Breast epithelium (tissue), 4 donors: ENCODE results near the gene IRF2. TPM values are rescaled to one million over a fixed set of nuclear protein-coding genes. Genes with fewer than 3 reads are reported as not detected.
A peak's percentile ranks its signal among the peaks of the same experiment; 100 is the strongest.

ENCODE experiments used
- DNase-seq, 2 donors: peaks; one replicate each; pipeline ENCODE4 v3.0.0-alpha.2; 2019; ENCODE audit warnings: low spot score in 2 of 2
- H3K27ac ChIP-seq, 2 donors: fragments of 200-600 bp; sonication (generic) in 1 of 2; one replicate each; pipeline ENCODE4 v1.5.1; 2016 to 2019; ENCODE audit warnings: mild to moderate bottlenecking in 1 of 2
- H3K27me3 ChIP-seq, 2 donors: fragments of 200-600 bp; sonication (generic) in 1 of 2; one replicate each; pipeline versions ENCODE4 v1.5.1 to v1.6.0; 2017 to 2019; ENCODE audit warnings: control low read depth in 1 of 2, mild to moderate bottlenecking in 1 of 2
- H3K36me3 ChIP-seq: fragments of 200-600 bp; one replicate; pipeline ENCODE4 v1.5.1; 2019
- H3K4me1 ChIP-seq, 2 donors: fragments of 200-600 bp; sonication (generic); one replicate each; pipeline ENCODE4 v1.5.1; 2016 to 2019; ENCODE audit warnings: control low read depth in 1 of 2
- H3K4me3 ChIP-seq, 3 donors: fragments of 200-600 bp; sonication (generic); 1 replicate in 2 of 3; 2 replicates in 1 of 3; pipeline ENCODE4 v1.5.1; 2016 to 2019; ENCODE audit warnings: mild to moderate bottlenecking in 3 of 3, moderate library complexity in 2 of 3
- H3K9me3 ChIP-seq, 2 donors: fragments of 200-600 bp; sonication (generic) in 1 of 2; one replicate each; pipeline ENCODE4 v1.5.1; 2016 to 2019; ENCODE audit warnings: control low read depth in 1 of 2
- CTCF ChIP-seq, 3 donors: fragments of 450-650 bp; IDR thresholded peaks; one replicate each; pipeline ENCODE4 v1.5.1; 2016 to 2017; ENCODE audit warnings: antibody characterized with exemption in 3 of 3, mild to moderate bottlenecking in 3 of 3, moderate library complexity in 3 of 3
- POLR2A ChIP-seq: fragments of 450-650 bp; IDR thresholded peaks from one replicate; pipeline ENCODE4 v1.6.1; 2016; ENCODE audit warnings: antibody characterized with exemption, mild to moderate bottlenecking, moderate library complexity
- POLR2AphosphoS5 ChIP-seq, 3 donors: sonication (generic); formaldehyde crosslinking; IDR thresholded peaks; one replicate each; pipeline ENCODE4 v1.6.1; 2017; ENCODE audit warnings: antibody characterized with exemption in 3 of 3
- intact Hi-C: fragments of 100-400 bp; cut with DNase I; formaldehyde crosslinking; loops from one replicate; pipeline ENCODE4 v1.15.1; 2023; ENCODE audit warnings: low total_unique reads
- total RNA-seq, 3 donors: library from RNA; depleted of rRNA; stranded (reverse); fragments of >200 nt; gene quantifications; one replicate each; pipeline ENCODE4 v1.1.0, GENCODE V29; 2016

IRF2 gene
- total RNA-seq, 3 donors from 2014 or later = 27.4 to 57.8 (median 36.4) TPM

DNA sequence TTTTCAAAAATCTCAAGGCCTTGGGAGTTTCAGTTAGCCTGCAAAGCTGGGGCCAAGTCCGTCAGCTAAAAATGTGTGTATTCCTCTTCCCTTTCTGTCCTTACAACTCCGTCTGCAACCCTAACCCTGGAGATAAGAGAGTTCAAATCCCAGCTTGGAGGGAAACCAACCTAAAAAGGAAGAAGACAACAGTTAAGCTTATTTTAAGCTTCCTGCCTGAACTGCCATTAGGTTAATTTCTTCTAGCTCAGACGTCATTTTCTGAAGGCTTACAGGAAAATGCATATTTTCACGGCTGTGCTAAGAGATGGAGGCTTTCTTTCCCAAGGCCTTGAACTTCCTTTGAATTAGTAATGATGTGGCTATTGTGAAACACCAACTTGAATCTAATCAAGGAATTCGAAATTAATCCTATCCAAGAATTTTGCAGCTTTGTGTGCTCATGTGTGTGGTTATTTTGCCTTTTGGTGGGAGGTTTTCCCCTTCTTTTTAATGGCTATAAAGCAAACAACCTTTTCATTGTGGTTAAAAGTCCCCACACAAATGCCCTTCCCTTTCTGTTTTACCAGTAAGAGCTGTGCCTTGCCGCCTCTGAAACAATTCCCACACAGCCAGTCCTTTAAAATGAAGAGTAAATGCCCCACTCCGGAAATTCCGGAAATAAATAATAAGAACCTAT lies 103.5 kb downstream of the IRF2 start:
- H3K9me3 ChIP-seq = no peaks in the 10 kb centered on the region
- DNase-seq = no peak
- H3K27me3 ChIP-seq = no peaks in the 10 kb centered on the region
- TF ChIP-seq POLR2AphosphoS5 (IDR thresholded peaks at IDR 0.05) (no peak), CTCF (IDR thresholded peaks at IDR 0.05) (no peak), POLR2A (no peak)
- H3K27ac ChIP-seq = peak overlapping the region in 1 of 2 donors; percentile 32
- no peak overlapping the region for H3K4me3 ChIP-seq
- no peaks in the 10 kb centered on the region for H3K36me3 ChIP-seq
- no peaks in the 10 kb centered on the region for H3K4me1 ChIP-seq
- intact Hi-C loops = no loop called here

DNA sequence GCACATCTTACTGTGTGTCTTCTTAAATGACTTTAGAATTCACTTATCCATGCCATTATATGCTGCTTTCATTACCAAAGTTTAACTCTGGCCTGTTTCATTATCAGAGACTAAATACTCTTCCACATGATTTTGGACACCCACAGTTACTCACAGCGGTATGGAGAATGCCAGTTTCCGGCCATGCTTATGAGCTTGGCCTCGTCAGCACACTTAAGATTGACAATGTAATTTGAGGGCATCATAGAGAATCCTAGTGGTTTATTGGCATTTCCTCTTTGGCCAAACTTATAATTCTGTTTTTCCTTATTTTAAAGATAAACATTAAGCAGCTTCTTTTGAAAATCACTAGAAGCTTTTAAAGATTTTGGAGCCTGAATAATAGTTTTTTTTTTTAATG lies 104.5 kb downstream of the IRF2 start:
- DNase-seq = no peak
- no peak overlapping the region for H3K4me3 ChIP-seq
- no peak overlapping the region for H3K27ac ChIP-seq
- intact Hi-C loops = no loop called here
- H3K36me3 ChIP-seq = no peaks in the 10 kb centered on the region
- H3K9me3 ChIP-seq = no peaks in the 10 kb centered on the region
- TF ChIP-seq POLR2AphosphoS5 (IDR thresholded peaks at IDR 0.05) (no peak), POLR2A (no peak), CTCF (IDR thresholded peaks at IDR 0.05) (no peak)
- no peaks in the 10 kb centered on the region for H3K4me1 ChIP-seq
- H3K27me3 ChIP-seq = no peaks in the 10 kb centered on the region

- no peak for TF ChIP-seq CTCF (IDR thresholded peaks at IDR 0.05)
- no peak for TF ChIP-seq POLR2A
- TF ChIP-seq POLR2AphosphoS5 (IDR thresholded peaks at IDR 0.05) = no peak
- no peaks in the 10 kb centered on the region for H3K4me1 ChIP-seq
- intact Hi-C loops = no loop called here
- no peaks in the 10 kb centered on the region for H3K36me3 ChIP-seq
- H3K27me3 ChIP-seq = no peaks in the 10 kb centered on the region
- no peak for DNase-seq
- H3K9me3 ChIP-seq = no peaks in the 10 kb centered on the region
- no peak overlapping the region for H3K4me3 ChIP-seq
- H3K27ac ChIP-seq = no peak overlapping the region
Measured at GRCh38 chr4:184368731-184369130, 105.6 kb downstream of the IRF2 start.

DNA sequence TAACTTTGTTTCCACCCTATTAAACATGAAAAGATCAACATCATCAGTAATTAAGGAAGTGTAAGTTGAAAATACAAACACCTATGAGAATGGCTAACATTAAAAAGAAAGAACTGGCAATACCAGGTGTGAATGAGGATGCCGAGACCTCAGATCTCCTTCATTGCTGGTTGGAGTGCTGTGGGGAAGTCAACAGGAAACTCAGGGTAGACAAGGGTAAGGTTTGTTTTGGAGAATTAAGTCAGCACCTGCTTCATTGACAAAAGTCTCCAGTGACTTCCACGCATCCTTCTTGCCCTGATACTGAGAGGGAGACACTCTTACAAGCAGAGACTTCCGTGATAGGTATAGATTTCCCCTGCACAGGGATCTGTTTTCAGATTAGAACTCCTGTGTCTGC lies 106.1 kb downstream of the IRF2 start:
- Histone ChIP-seq H3K36me3 (no peaks in the 10 kb centered on the region), H3K27me3 (no peaks in the 10 kb centered on the region), H3K4me1 (no peaks in the 10 kb centered on the region), H3K4me3 (no peak overlapping the region), H3K27ac (no peak overlapping the region), H3K9me3 (no peaks in the 10 kb centered on the region)
- no peak for DNase-seq
- intact Hi-C loops = no loop called here
- TF ChIP-seq CTCF (IDR thresholded peaks at IDR 0.05) (no peak), POLR2AphosphoS5 (IDR thresholded peaks at IDR 0.05) (no peak), POLR2A (no peak)

DNA sequence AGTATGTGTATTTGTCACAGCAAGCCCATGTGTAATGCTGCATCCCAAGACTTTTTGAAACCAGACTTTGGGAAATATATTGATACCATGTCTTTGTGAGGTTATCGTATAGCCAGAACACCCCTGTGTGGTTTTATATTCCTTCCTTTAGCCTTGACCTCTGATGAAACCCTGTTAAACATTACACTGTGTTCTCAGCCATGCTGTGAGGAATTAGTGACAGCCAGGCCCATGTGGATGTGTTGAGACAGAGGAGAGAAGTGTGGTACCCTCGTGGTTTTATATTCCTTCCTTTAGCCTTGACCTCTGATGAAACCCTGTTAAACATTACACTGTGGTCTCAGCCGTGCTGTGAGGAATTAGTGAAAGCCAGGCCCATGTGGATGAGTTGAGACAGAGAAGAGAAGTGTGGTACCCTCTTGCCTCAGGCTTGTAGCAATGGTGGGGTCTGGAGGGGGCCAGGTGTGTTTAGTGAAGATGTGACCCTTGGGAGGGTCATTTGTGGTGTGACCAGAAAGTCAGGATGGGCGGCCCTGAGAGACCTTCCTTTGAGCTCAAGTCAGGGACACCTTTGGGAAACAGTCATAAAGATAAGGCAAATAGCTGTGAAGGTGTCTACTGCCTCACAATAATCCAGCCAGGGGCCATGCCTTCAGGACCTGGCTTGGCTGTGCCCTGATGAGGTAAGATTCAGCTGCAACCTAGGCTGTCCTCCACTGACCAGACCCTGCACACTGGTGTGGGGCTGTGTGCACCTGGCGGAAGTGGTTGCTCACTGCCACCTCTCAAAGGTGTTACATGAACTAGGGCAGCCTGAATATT lies 110.0 kb downstream of the IRF2 start:
- intact Hi-C loops = no loop called here
- H3K27me3 ChIP-seq = no peaks in the 10 kb centered on the region
- H3K4me1 ChIP-seq = peaks cover 0 to 6% of the 10 kb centered on the region in 2 donors
- no peak overlapping the region for H3K4me3 ChIP-seq
- no peak for TF ChIP-seq POLR2AphosphoS5 (IDR thresholded peaks at IDR 0.05)
- TF ChIP-seq POLR2A = no peak
- TF ChIP-seq CTCF (IDR thresholded peaks at IDR 0.05) = no peak
- no peak overlapping the region for H3K27ac ChIP-seq
- no peaks in the 10 kb centered on the region for H3K36me3 ChIP-seq
- DNase-seq = no peak
- H3K9me3 ChIP-seq = no peaks in the 10 kb centered on the region
